Caco-2 (cell line): ENCODE results near the gene ERCC2. TPM values are rescaled to one million over a fixed set of nuclear protein-coding genes. Genes with fewer than 3 reads are reported as not detected.
A peak's percentile ranks its signal among the peaks of the same experiment; 100 is the strongest.

ENCODE experiments used
- BruUV-seq: library from RNA; stranded (reverse); fragments of 400-500 nt; replicated peaks from 2 replicates; lab custom pipeline; 2021; lab: Mats Ljungman, UMichigan
- CTCF ChIA-PET: fragments of 300-600 bp; sonication (Branson Sonifier 250); formaldehyde crosslinking; loops from one replicate; lab custom pipeline; 2022; ENCODE audit warnings: antibody characterized with exemption; lab: Charles Lee
- POLR2A ChIA-PET: fragments of 300-600 bp; sonication (Branson Sonifier 250); formaldehyde crosslinking; loops from one replicate; lab custom pipeline; 2022; ENCODE audit warnings: antibody characterized with exemption; lab: Charles Lee
- DNase-seq, 2 experiments: peaks; one replicate each; pipeline versions ENCODE4 v3.0.0 to v3.0.0-alpha.2; 2020 to 2022
- H3K27me3 ChIP-seq: replicated peaks from 2 replicates; pipeline ENCODE4 v1.6.0; 2011; ENCODE audit warnings: low read length; ENCODE audit not compliant: control insufficient read depth, insufficient read depth
- H3K36me3 ChIP-seq: 2 replicates; pipeline ENCODE4 v1.5.1; 2011; ENCODE audit warnings: low read length; ENCODE audit not compliant: control insufficient read depth, insufficient read depth
- H3K4me1 ChIP-seq: fragments of 250-450 bp; sonication (Bioruptor Pico); 2 replicates; pipeline ENCODE4 v1.5.1; 2020; ENCODE audit warnings: mild to moderate bottlenecking
- H3K4me3 ChIP-seq: 2 replicates; pipeline ENCODE4 v1.5.1; 2011; ENCODE audit warnings: low read depth, mild to moderate bottlenecking, control low read depth, low read length
- H3K9me3 ChIP-seq: fragments of 250-450 bp; sonication (Bioruptor Pico); 2 replicates; pipeline ENCODE4 v1.5.1; 2020; ENCODE audit warnings: mild to moderate bottlenecking, moderate library complexity
- H3K27ac Mint-ChIP-seq: one replicate; pipeline ENCODE4 v1.8.0; 2022; ENCODE audit warnings: mixed read lengths; ENCODE audit not compliant: unreplicated experiment
- H3K27me3 Mint-ChIP-seq: one replicate; pipeline ENCODE4 v1.8.0; 2022; ENCODE audit warnings: mixed read lengths; ENCODE audit not compliant: insufficient read depth, unreplicated experiment
- H3K36me3 Mint-ChIP-seq: one replicate; pipeline ENCODE4 v1.8.0; 2022; ENCODE audit warnings: mild to moderate bottlenecking, mixed read lengths; ENCODE audit not compliant: insufficient read depth, unreplicated experiment
- H3K4me1 Mint-ChIP-seq: one replicate; pipeline ENCODE4 v1.8.0; 2022; ENCODE audit warnings: low read depth, mixed read lengths; ENCODE audit not compliant: unreplicated experiment
- H3K4me3 Mint-ChIP-seq: one replicate; pipeline ENCODE4 v1.8.0; 2022; ENCODE audit warnings: mild to moderate bottlenecking, moderate library complexity, mixed read lengths; ENCODE audit not compliant: unreplicated experiment
- H3K9me3 Mint-ChIP-seq: one replicate; pipeline ENCODE4 v1.8.0; 2022; ENCODE audit warnings: mixed read lengths; ENCODE audit not compliant: unreplicated experiment
- intact Hi-C: fragments of 100-400 bp; cut with micrococcal nuclease; formaldehyde crosslinking; loops from one replicate; pipeline ENCODE4 v1.10.0; 2022; ENCODE audit not compliant: unreplicated experiment
- total RNA-seq: library from RNA; stranded (reverse); gene quantifications from 2 replicates; pipeline ENCODE4 v1.2.3, GENCODE V29; 2022
- TF ChIP-seq, protein P1 (sequence below), 2 experiments: fragments of 200-600 bp in 1 of 2; IDR thresholded peaks; 1 replicate in 1 of 2; 2 replicates in 1 of 2; pipeline versions ENCODE4 v1.5.1 to v1.8.0; 2011 to 2022; ENCODE audit warnings: antibody characterized with exemption in 1 of 2, control low read depth in 1 of 2, inconsistent platforms in 1 of 2, low read depth in 1 of 2, low read length in 1 of 2, mild to moderate bottlenecking in 1 of 2, moderate library complexity in 1 of 2; ENCODE audit not compliant: insufficient read depth in 1 of 2, severe bottlenecking in 1 of 2, unreplicated experiment in 1 of 2

ERCC2 gene
- total RNA-seq, 1 experiment from 2014 or later, result 86.8 TPM

DNA sequence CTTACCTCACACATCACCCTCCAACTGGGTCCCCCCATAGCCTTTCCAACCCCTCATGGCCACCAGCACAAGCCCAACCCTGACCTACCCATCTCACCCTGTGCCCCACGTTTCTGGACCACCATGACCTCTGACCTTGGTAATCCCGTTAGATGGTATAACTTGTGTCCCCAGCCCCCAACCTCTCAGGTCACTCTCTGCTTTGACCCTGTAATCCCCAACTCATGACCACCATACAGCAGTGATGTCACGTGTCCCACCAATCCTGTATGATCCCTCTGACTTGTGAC lies 21.3 kb downstream of the ERCC2 start:
- no peaks in the 10 kb centered on the region for H3K27me3 ChIP-seq
- intact Hi-C loops, result no loop called here
- no peaks in the 10 kb centered on the region; the same call in 1 of the 2 replicates for H3K36me3 ChIP-seq
- peaks cover 6% of the 10 kb centered on the region; the same call in 1 of the 2 replicates for H3K4me1 ChIP-seq
- Mint-ChIP-seq H3K4me3 (no peak overlapping the region), H3K9me3 (no peaks in the 10 kb centered on the region), H3K4me1 (peaks cover 13% of the 10 kb centered on the region), H3K27ac (peak overlapping the region; percentile 56), H3K36me3 (peaks cover 62% of the 10 kb centered on the region), H3K27me3 (no peaks in the 10 kb centered on the region)
- TF ChIP-seq, protein P1, sequence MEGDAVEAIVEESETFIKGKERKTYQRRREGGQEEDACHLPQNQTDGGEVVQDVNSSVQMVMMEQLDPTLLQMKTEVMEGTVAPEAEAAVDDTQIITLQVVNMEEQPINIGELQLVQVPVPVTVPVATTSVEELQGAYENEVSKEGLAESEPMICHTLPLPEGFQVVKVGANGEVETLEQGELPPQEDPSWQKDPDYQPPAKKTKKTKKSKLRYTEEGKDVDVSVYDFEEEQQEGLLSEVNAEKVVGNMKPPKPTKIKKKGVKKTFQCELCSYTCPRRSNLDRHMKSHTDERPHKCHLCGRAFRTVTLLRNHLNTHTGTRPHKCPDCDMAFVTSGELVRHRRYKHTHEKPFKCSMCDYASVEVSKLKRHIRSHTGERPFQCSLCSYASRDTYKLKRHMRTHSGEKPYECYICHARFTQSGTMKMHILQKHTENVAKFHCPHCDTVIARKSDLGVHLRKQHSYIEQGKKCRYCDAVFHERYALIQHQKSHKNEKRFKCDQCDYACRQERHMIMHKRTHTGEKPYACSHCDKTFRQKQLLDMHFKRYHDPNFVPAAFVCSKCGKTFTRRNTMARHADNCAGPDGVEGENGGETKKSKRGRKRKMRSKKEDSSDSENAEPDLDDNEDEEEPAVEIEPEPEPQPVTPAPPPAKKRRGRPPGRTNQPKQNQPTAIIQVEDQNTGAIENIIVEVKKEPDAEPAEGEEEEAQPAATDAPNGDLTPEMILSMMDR (IDR thresholded peaks at IDR 0.05; ENCODE audit: insufficient read depth in 1 of 2, low read depth in 1 of 2, low read length in 1 of 2, severe bottlenecking in 1 of 2, unreplicated experiment in 1 of 2), result no peak
- no peaks in the 10 kb centered on the region for H3K9me3 ChIP-seq
- no peak overlapping the region for H3K4me3 ChIP-seq
- ChIA-PET CTCF (no interaction called here), POLR2A (no interaction called here)
- no peak for DNase-seq
- no TSS peak for BruUV-seq

DNA sequence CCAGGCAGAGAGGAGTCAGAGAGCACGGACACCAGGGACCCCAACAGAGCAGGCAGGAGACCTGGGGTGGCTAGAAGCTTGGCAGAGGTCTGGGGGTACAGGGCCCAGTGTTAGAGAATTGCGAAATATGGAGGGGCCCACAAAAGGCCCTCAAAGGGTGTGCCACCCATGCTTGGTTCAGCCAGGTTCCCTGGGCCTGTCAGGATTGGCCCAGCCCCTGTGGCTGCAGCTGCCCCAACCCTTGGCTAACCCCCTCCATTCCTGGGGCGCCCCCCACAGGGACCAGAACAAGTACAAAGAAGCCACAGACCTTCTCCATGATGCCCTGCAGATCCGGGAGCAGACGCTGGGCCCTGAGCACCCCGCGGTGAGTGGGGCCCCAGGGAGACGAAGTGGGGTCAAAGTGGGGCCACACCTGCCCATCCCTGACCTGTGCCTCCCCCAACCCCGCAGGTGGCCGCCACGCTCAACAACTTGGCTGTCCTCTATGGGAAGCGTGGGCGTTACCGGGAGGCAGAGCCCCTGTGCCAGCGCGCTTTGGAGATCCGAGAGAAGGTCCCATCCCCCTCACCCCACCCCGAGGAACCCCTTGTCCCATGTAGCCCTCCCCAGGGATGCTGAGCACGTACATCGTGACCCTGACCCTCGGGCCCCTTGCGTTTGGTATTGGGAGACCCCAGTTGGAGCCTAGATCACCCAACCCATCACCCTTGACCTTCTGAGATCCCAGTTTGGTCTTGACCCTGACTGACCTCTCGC lies 21.8 kb downstream of the ERCC2 start:
- Histone ChIP-seq H3K27me3 (no peaks in the 10 kb centered on the region), H3K9me3 (no peaks in the 10 kb centered on the region), H3K36me3 (no peaks in the 10 kb centered on the region; the same call in 1 of the 2 replicates), H3K4me1 (peaks cover 6% of the 10 kb centered on the region; the same call in 1 of the 2 replicates), H3K4me3 (no peak overlapping the region)
- no peaks in the 10 kb centered on the region for H3K9me3 Mint-ChIP-seq
- H3K27me3 Mint-ChIP-seq, result no peaks in the 10 kb centered on the region
- intact Hi-C loops, result no loop called here
- no peak overlapping the region for H3K4me3 Mint-ChIP-seq
- ChIA-PET CTCF (no interaction called here), POLR2A (no interaction called here)
- TF ChIP-seq, protein P1 (IDR thresholded peaks at IDR 0.05; ENCODE audit: insufficient read depth in 1 of 2, low read depth in 1 of 2, low read length in 1 of 2, severe bottlenecking in 1 of 2, unreplicated experiment in 1 of 2), result no peak
- H3K27ac Mint-ChIP-seq, result peak overlapping the region; percentile 56
- H3K4me1 Mint-ChIP-seq, result peaks cover 13% of the 10 kb centered on the region
- H3K36me3 Mint-ChIP-seq, result peaks cover 58% of the 10 kb centered on the region
- DNase-seq, result no peak
- no TSS peak for BruUV-seq

DNA sequence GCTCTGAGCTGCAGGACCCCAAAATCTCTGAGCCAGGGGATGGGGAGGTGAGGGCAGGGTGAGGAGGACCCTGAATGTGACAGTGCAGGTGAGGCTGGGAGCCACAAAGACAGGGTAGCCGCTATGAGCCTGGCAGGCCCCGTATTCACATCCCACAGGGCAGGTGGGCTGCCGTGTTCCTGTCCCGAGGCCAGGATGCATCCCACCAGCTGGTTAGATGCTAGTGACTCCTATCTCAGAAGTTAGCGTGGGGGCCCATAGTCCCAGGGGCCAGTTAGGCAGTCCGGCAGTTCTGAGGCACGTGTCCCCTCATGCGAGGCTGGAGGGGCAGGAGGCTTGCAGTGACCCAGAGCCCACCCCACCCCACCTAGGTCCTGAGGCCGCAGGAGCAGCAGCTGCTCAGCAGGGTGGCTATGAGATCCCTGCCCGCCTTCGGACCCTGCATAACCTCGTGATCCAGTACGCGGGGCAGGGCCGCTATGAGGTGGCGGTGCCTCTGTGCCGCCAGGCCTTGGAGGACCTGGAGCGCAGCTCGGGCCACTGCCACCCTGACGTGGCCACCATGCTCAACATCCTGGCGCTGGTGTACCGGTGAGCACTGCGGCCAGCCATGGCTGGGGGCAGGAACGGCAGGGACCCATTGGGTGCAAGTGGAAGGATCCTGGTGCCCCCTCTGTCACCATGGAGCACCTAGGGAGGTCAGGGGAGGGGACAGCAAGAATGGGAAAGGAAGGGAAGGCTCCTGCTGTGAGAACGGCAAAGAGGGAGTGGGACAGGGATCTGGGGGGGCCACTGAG lies 22.6 kb downstream of the ERCC2 start:
- DNase-seq, result no peak
- intact Hi-C loops, result no loop called here
- no peak overlapping the region for H3K4me3 ChIP-seq
- peak overlapping the region; percentile 24 for H3K27ac Mint-ChIP-seq
- no peaks in the 10 kb centered on the region for H3K9me3 ChIP-seq
- peaks cover 6% of the 10 kb centered on the region; the same call in 1 of the 2 replicates for H3K4me1 ChIP-seq
- ChIA-PET POLR2A (no interaction called here), CTCF (no interaction called here)
- BruUV-seq, result no TSS peak
- no peaks in the 10 kb centered on the region; the same call in 1 of the 2 replicates for H3K36me3 ChIP-seq
- H3K27me3 Mint-ChIP-seq, result no peaks in the 10 kb centered on the region
- H3K9me3 Mint-ChIP-seq, result no peaks in the 10 kb centered on the region
- peaks cover 50% of the 10 kb centered on the region for H3K36me3 Mint-ChIP-seq
- no peak overlapping the region for H3K4me3 Mint-ChIP-seq
- TF ChIP-seq, protein P1 (IDR thresholded peaks at IDR 0.05; ENCODE audit: insufficient read depth in 1 of 2, low read depth in 1 of 2, low read length in 1 of 2, severe bottlenecking in 1 of 2, unreplicated experiment in 1 of 2), result no peak
- H3K27me3 ChIP-seq, result no peaks in the 10 kb centered on the region
- peaks cover 13% of the 10 kb centered on the region for H3K4me1 Mint-ChIP-seq
